ENCODE measurements around the gene DIPK1C. TPM values are rescaled to one million over a fixed set of nuclear protein-coding genes. Genes with fewer than 3 reads are reported as not detected.

The DIPK1C gene
- total RNA-seq, 2 donors from 2014 or later: 2.6 TPM; not detected in 1

- Histone ChIP-seq H3K4me3 (peak overlapping the region; percentile 85 to 92), H3K4me1 (peaks cover 0 to 36% of the 10 kb centered on the region in 2 donors), H3K9me3 (no peaks in the 10 kb centered on the region), H3K27me3 (no peaks in the 10 kb centered on the region), H3K36me3 (peaks cover 11% of the 10 kb centered on the region), H3K27ac (peak overlapping the region; percentile 90 to 92)
- peak; percentile 65 for DNase-seq (ENCODE audit: low spot score)
- TF ChIP-seq, protein P1, sequence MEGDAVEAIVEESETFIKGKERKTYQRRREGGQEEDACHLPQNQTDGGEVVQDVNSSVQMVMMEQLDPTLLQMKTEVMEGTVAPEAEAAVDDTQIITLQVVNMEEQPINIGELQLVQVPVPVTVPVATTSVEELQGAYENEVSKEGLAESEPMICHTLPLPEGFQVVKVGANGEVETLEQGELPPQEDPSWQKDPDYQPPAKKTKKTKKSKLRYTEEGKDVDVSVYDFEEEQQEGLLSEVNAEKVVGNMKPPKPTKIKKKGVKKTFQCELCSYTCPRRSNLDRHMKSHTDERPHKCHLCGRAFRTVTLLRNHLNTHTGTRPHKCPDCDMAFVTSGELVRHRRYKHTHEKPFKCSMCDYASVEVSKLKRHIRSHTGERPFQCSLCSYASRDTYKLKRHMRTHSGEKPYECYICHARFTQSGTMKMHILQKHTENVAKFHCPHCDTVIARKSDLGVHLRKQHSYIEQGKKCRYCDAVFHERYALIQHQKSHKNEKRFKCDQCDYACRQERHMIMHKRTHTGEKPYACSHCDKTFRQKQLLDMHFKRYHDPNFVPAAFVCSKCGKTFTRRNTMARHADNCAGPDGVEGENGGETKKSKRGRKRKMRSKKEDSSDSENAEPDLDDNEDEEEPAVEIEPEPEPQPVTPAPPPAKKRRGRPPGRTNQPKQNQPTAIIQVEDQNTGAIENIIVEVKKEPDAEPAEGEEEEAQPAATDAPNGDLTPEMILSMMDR (IDR thresholded peaks at IDR 0.05): peak in 1 of 2 donors; percentile 33
These were observed 39.6 kb upstream of the DIPK1C start for GRCh38 chr18:74496508-74497323.

DNA sequence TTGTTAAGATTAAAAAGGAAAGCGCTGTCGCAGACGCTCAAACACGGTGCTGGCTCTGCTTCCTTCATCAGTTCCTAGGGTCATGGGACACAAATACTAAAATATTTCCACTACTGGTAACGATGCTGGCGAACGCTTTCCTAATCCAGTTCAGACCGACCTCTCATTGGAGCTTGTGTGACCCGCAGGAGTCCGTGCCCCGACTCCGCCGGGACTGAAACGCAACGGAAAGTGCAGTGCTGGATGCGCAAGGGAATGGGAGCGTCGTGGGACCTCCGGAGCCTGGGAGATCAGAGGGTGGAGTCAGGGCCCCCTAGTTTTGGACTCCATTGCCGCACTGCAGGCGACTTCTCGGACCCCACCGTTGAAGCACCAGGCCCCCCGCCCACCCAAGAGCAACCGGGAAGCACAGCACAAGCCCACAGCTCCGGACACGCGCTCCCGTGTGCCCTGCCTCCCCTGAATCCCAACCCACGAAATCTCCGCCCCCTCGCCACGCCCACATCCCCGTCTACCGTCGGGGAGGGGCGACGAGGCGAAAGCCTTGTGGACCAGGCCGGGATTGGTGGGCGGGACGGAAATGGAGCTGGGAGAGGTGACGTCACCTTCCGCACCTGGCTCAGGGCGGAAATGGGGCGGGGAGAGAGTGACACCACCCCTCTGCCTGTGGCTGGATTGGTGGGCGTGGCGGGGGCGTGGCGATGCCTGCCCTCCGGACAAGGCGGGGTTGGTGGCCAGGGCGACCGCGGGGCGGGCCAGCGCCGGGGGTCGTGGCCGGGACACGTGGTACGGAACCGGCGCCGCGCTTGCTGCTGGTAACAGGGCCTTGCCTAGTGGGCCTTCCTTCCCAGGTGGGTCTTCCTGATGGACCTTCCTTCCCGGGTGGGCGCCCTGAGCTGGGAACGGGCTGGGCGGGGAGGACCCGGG is 38.7 kb upstream of the DIPK1C start, which contains the start of gene CNDP2:
Gene CNDP2, plus strand, starts transcription at position 783 of the 927 bp plus-strand sequence. CDS start 3,611 bp downstream, outside the sequence.
- peaks cover 0 to 36% of the 10 kb centered on the region in 2 donors for H3K4me1 ChIP-seq
- peak; percentile 99 for DNase-seq (ENCODE audit: low spot score)
- H3K4me3 ChIP-seq: peak within 1 kb of the TSS; percentile 85 to 92

GRCh38 chr18:74494514-74494913 is 37.4 kb upstream of the DIPK1C start:
- TF ChIP-seq, protein P1 (IDR thresholded peaks at IDR 0.05): no peak
- no peaks in the 10 kb centered on the region for H3K27me3 ChIP-seq
- no peak overlapping the region for H3K4me3 ChIP-seq
- H3K36me3 ChIP-seq: no peaks in the 10 kb centered on the region
- H3K4me1 ChIP-seq: peaks cover 0 to 32% of the 10 kb centered on the region in 2 donors
- H3K9me3 ChIP-seq: no peaks in the 10 kb centered on the region
- no peak for DNase-seq (ENCODE audit: low spot score)
- H3K27ac ChIP-seq: no peak overlapping the region

More for the DNA sequence above, 38.7 kb upstream of the DIPK1C start, which contains the start of gene CNDP2:
- Histone ChIP-seq H3K9me3 (no peaks in the 10 kb centered on the region), H3K27me3 (no peaks in the 10 kb centered on the region), H3K36me3 (peaks cover 2% of the 10 kb centered on the region), H3K27ac (peak within 1 kb of the TSS; percentile 90 to 92)
- TF ChIP-seq, protein P1 (IDR thresholded peaks at IDR 0.05): no peak

DNA sequence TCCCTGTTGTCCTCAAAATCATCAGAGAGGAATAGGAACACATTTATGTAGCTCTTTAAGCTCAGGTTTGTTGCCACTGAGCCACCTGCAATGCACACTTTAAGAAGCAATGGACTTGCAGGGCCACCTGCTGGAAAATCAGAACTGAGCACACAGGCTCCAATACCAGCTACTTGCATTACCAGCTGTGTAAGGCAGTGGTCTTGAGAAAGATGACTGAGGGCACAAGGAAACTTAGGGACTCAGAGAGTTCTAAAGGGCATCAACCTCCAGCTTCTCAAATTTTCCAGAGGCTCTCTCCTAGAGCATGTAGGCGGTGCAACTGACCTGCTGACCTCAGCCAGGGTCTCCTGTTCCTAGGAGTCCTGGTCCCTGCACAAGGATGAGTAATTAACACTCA is 36.6 kb upstream of the DIPK1C start:
- Histone ChIP-seq H3K4me3 (no peak overlapping the region), H3K27ac (no peak overlapping the region), H3K9me3 (no peaks in the 10 kb centered on the region), H3K36me3 (no peaks in the 10 kb centered on the region), H3K27me3 (no peaks in the 10 kb centered on the region), H3K4me1 (peaks cover 0 to 28% of the 10 kb centered on the region in 2 donors)
- DNase-seq (ENCODE audit: low spot score): no peak
- TF ChIP-seq, protein P1 (IDR thresholded peaks at IDR 0.05): peak in 1 of 2 donors; percentile 73

DNA sequence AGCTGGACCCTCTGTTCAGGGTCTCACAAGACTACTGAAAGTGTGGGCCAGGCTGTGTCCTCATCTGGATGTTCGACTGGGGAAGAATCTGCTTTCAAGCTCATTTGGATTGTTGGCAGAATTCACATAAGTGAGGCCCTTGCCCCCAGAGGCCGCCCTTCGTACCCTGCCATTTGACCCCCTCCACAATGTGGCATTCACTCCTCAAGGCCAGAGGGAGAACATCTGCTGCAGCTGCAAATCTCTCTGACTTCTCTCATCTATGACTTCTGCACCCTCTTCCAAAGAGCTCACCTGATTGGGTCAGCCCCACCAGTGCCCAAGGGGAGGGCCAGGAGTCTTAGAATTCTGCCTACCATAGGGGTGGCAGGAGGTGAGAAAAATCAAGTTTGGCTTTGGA is 35.2 kb upstream of the DIPK1C start:
- peaks cover 0 to 13% of the 10 kb centered on the region in 2 donors for H3K4me1 ChIP-seq
- H3K27ac ChIP-seq: no peak overlapping the region
- no peak overlapping the region for H3K4me3 ChIP-seq
- no peaks in the 10 kb centered on the region for H3K36me3 ChIP-seq
- no peak for DNase-seq (ENCODE audit: low spot score)
- H3K9me3 ChIP-seq: no peaks in the 10 kb centered on the region
- TF ChIP-seq, protein P1 (IDR thresholded peaks at IDR 0.05): no peak
- no peaks in the 10 kb centered on the region for H3K27me3 ChIP-seq

All from right atrium auricular region (tissue), 2 donors.